ENCODE measurements around the gene TIMP2.
"Not testable (repeated sequence)": the region's sequence is repeated elsewhere in the genome, so short reads cannot be mapped to it uniquely, and the experiment has no call there.

The TIMP2 gene

DNA sequence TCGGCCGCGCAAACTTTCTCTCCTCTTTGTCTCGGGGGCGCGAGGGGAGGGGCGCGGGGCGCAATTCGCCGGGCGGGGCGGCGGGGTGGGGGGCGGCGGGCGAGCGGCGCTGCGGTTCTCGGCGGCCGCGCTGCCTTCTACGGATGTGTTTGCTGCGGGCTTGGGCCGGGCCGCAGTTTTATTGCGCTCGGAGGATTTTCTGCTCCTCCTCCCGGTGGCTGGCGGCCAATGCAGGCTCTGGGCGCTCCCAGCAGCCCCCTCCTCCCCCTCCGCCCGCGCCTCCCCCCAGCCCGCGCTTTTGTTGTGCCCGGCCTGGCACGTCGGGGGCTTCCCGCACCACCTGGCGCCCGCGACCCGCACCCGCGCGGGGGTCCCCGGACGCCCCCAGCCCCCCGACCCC, at the start of gene TIMP2:
Gene TIMP2, minus strand, starts transcription at position 154 of the 400 bp plus-strand sequence. CDS start 299 bp downstream, outside the sequence.
- peak; percentile 33 to 89 for DNase-seq

- DNase-seq = no peak
Observed at GRCh38 chr17:78973792-78974520, 48.8 kb upstream of the TIMP2 start.

- DNase-seq = no peak
Observed at GRCh38 chr17:78973196-78973595, 48.0 kb upstream of the TIMP2 start.

DNA sequence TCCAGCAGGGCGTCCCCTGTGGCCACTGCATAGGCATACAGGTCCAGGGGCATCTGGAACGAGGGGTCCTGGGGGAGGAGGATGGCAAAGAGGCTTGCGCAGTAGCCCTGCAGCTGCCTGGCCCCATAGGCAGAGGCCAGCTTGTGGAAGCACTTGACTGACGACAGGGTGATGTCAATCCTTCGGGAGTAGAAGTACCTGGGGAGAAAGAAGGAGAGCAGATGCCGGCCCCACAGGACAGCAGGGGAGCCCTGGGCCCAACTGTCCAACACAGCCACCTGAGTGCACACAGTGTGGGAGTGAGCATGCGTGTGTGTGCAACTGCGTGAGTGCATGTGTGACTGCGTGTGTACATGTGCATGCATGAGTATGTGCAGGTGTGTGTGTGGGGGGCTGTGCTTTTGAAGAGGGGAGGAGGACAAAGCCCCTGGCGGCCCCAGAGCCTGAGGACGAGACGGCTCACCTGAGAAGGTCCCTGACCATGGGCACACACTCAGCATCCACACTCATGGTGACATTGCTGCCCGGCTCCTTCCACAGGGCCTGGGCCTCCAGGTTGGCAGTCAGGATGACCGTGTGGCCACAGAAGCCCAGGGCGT, 47.4 kb upstream of the TIMP2 start:
- DNase-seq = no peak

GRCh38 chr17:78971756-78972506, 46.7 kb upstream of the TIMP2 start:
- DNase-seq = no peak

- peak; percentile 56 to 84 for DNase-seq
Observed at GRCh38 chr17:78970834-78971755, 45.9 kb upstream of the TIMP2 start.

DNA sequence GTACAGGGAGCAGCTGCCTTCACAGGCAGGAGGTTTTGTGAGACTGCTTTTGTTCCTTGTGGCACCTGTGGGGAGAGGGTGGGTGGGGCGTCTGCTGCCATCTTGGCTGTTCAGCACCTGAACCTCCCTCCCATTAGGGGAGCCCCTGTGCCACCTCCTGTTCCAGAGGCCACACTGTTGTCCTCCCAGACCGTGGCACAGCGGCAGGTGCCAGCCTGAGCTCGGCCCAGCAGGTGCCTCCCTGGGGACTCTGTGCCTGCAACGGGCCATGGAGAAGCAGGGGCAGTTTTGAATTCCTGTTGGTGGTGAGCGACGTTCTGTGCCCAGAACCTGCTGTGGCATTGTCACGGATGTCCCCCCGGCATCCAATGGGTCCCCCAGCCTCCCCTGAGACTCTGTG, 44.7 kb upstream of the TIMP2 start:
- DNase-seq = no peak

GRCh38 chr17:78967782-78968362, 42.7 kb upstream of the TIMP2 start:
- no peak for DNase-seq

DNA sequence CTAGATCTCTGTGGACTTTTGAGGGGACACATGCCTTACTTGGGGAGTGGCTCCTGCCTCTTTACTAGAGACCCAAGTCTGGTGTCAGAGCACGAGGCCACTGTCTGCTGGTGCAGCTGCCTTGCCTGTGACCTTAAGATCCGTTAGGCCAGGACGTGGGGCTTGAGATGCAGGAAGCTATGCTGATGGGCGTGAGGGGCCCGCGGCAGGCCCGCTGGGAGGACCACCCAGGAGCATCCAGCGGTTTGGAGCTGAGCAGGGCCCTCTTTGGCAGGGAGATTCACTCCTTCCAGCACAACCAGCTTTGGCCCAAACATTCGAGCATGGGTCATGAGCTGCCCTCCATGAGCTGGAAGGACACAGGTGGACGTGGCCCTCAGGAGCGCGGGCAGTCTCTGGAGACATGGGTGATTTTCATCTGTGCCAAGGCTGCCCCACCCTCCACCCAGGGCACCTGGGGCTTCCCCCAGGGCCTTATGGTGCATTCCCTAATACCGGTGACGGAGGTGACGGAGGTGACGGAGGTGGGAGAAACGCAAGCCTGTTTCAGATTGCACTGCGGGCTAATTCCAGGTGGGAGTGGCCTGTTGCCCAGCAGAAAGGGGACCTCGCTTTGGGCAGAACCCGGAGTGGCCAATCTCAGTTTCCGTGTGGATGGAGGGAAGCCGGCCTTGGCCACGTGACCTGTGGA, 41.9 kb upstream of the TIMP2 start:
- no peak for DNase-seq

- no peak for DNase-seq
Observed at GRCh38 chr17:78966123-78966813, 41.1 kb upstream of the TIMP2 start.

- no peak for DNase-seq
Observed at GRCh38 chr17:78965491-78965924, 40.3 kb upstream of the TIMP2 start.

- no peak for DNase-seq
Observed at GRCh38 chr17:78963378-78963777, 38.2 kb upstream of the TIMP2 start.

GRCh38 chr17:78962984-78963348, 37.8 kb upstream of the TIMP2 start:
- DNase-seq = not testable (repeated sequence)

GRCh38 chr17:78962345-78962983, 37.3 kb upstream of the TIMP2 start:
- no peak for DNase-seq

GRCh38 chr17:78961571-78961970, 36.4 kb upstream of the TIMP2 start:
- no peak for DNase-seq

- no peak for DNase-seq
Observed at GRCh38 chr17:78960928-78961327, 35.7 kb upstream of the TIMP2 start.

GRCh38 chr17:78959803-78960202, 34.6 kb upstream of the TIMP2 start:
- no peak for DNase-seq

GRCh38 chr17:78958641-78959127, 33.5 kb upstream of the TIMP2 start:
- DNase-seq = no peak

GRCh38 chr17:78957128-78957527, 31.9 kb upstream of the TIMP2 start:
- DNase-seq = no peak

DNA sequence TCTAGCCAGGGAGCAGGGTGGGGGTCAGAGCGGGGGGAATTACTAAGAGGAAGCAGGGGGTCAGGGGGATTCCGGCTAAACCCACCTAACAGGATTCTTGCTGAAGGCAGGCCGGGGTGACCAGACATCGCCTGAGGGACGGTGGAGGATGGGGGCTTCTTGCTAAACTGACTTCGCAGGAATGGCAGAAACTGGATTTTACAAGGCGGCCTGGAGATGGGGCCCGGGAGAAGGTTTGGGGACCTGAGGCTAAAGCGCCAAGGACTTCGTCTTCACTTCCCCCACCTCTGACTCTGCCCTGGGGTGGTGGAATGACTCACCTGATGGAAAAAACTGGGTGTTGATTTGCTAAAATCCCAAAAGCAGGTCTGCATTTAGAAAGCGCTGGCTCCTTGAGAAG, 31.1 kb upstream of the TIMP2 start:
- no peak for DNase-seq

Measured in NCI-H526 (cell line).